DLD1 (cell line): Measurements from ENCODE around the gene ADAMTS13.

ENCODE experiments used
- in situ Hi-C: cut with HindIII; loops from 2 replicates; pipeline ENCODE4 v1.10.0; 2017; ENCODE audit warnings: low sequenced_read_pairs

The ADAMTS13 gene

GRCh38 chr9:133420392-133420827 lies 1.8 kb upstream of the ADAMTS13 start:
- in situ Hi-C loops: no loop called here

GRCh38 chr9:133423216-133423615 lies 1.0 kb downstream of the ADAMTS13 start:
- in situ Hi-C loops: no loop called here

DNA sequence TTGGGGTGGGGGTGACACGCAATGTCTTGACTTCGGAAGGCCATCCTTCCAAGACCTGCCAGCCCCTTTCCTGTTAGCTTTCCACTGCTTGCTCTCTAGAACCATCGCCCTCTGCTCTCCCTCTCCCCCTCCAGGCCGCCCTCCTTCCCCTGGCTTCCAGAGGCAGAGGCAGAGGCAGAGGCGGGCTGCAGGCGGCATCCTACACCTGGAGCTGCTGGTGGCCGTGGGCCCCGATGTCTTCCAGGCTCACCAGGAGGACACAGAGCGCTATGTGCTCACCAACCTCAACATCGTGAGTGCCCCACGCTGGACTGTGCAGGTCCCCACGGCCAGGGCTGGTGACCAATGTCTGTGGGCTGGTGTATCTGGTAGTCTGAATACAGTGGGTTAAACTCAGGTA lies 2.0 kb downstream of the ADAMTS13 start:
- in situ Hi-C loops: no loop called here

- in situ Hi-C loops: no loop called here
Observed at GRCh38 chr9:133425049-133425632, 3.0 kb downstream of the ADAMTS13 start.

GRCh38 chr9:133426011-133426410 lies 3.8 kb downstream of the ADAMTS13 start:
- in situ Hi-C loops: no loop called here

DNA sequence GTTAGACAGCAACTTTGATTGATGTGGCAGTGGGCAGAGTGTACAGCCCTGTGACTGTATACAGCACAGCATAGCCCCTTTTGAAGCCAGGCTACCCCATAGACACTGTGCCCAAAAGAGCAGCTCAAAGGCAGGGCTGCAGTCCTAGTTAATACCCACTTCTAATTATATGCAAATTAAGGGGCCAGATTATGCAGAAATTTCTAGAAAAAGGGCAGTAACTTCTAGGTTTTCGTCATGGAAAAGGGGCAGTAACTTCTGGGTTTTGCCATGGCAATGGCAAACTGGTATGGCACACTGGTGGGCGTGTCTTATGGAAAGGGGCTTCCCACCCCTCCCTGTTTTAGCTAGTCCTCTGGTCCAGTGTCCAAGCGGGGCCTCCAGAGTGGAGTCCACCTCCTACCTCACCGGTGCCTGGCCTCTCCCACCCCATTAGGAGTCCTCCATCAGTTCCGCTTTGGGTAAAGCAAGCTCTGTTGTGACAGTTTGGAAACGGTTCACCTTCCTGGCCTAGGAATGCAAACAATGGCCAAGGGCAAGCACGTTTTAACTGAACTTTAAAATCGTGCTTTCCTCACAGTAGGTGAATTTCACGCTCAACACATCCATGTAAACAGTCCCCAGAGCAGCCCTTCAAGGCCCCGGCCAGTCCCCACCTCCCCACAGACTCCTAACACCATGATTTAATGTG lies 5.6 kb downstream of the ADAMTS13 start:
- in situ Hi-C loops: no loop called here

DNA sequence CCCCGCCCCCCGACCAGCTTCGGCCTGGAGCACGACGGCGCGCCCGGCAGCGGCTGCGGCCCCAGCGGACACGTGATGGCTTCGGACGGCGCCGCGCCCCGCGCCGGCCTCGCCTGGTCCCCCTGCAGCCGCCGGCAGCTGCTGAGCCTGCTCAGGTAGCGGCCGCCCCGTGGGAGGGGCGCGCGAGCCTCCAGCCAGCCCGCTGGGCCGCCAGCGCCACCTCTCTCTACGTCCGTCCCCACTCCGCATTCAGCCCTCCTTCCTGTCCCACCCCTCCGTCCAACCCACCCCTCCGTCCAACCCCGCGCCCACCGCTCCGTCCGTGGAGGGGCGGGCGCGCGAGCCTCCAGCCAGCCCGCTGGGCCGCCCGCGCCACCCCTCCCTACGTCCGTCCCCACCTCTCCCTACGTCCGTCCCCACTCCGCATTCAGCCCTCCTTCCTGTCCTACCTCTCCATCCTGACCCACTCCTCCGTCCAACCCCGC lies 6.5 kb downstream of the ADAMTS13 start:
- in situ Hi-C loops: no loop called here

DNA sequence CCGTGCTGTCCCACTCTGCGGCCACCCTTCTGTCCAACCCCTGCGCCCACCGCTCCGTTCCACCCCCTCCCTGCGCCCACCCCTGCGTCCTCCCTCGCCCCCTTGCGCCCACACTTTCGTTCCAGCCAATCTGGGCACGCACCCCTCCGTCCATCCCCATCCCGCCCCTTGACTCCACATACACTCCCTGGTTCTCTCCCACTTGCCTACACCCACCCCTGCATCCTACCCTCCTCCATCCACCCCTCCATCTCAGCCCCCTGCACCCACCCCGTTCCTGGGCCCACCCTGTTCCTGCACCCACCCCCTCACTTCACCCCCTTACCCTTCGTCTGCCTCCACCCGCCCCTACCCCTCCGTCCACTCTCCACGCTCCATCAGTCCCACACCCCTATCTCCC lies 7.0 kb downstream of the ADAMTS13 start:
- in situ Hi-C loops: no loop called here

- in situ Hi-C loops: no loop called here
Observed at GRCh38 chr9:133429641-133430161, 7.5 kb downstream of the ADAMTS13 start.

- in situ Hi-C loops: no loop called here
Observed at GRCh38 chr9:133430244-133430643, 8.1 kb downstream of the ADAMTS13 start.

DNA sequence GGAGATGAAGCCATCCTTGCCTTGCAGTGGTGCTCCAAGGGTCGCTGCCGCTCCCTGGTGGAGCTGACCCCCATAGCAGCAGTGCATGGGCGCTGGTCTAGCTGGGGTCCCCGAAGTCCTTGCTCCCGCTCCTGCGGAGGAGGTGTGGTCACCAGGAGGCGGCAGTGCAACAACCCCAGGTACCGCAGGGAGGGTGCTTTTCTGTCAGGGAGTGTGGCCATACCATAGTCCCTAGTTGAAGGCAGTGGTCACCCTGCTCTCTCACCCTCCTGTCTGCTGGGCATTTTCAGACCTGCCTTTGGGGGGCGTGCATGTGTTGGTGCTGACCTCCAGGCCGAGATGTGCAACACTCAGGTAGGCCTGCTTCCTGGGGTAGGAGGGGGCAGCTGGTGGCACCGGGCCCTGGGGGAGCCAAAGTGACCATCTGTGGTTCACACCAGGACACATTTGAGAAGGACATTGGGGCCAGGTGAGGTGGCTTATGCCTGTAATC lies 11.2 kb downstream of the ADAMTS13 start:
- in situ Hi-C loops: no loop called here

DNA sequence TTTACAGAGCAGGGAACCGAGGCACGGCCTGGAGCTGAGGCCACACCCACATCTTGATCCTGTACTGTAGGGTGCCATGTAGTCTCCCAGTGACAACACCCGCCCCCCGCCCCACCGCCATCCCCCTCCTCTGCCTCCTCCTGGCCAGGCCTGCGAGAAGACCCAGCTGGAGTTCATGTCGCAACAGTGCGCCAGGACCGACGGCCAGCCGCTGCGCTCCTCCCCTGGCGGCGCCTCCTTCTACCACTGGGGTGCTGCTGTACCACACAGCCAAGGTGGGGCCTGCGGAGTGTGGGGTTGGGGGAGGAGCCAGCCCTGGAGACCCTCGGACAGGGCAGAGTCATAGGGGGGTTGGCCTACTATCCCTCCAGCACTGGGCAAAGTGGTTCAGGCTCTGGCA lies 14.5 kb downstream of the ADAMTS13 start:
- in situ Hi-C loops: no loop called here

DNA sequence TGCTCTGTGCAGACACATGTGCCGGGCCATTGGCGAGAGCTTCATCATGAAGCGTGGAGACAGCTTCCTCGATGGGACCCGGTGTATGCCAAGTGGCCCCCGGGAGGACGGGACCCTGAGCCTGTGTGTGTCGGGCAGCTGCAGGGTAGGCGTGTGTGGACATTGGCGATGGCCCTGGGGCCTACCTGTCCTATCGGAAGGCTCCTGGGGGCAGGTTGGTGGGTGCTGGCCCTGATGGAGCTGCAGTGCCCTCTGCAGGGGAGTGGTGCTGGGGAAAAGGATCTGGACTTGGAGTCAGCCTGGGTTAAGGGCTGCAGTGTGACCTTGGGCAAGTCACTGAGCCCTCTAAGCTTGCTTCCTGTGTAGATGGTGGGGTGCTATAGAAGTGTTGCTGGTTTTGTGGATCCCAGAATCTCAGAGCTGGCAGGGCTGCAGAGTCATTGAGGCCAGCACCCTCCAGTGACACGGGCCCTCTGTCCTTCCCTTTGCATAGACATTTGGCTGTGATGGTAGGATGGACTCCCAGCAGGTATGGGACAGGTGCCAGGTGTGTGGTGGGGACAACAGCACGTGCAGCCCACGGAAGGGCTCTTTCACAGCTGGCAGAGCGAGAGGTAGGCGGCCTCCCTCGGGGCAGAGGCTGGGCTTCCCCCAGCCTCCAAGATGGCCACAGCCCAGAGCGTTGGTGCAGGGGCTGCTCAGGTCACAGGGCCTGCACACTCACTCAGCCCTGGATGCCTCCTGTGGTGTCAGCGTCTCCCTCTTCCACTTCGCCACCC lies 15.8 kb downstream of the ADAMTS13 start:
- in situ Hi-C loops: no loop called here

DNA sequence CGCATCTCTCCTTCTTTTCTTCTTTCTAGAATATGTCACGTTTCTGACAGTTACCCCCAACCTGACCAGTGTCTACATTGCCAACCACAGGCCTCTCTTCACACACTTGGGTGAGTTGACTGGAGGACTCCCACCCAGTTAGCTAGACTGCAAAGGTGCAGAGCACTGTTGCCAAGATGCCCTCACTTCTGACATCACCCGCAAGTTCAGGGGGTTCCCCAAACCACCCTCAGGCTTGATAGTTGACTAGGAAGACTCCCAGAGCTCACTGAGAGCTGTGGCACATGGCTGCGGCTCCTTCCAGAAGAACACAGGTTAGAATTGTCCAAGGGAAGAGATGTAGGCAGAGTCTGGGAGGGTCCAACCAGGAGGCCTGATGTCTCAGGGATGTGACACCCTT lies 17.2 kb downstream of the ADAMTS13 start:
- in situ Hi-C loops: no loop called here

DNA sequence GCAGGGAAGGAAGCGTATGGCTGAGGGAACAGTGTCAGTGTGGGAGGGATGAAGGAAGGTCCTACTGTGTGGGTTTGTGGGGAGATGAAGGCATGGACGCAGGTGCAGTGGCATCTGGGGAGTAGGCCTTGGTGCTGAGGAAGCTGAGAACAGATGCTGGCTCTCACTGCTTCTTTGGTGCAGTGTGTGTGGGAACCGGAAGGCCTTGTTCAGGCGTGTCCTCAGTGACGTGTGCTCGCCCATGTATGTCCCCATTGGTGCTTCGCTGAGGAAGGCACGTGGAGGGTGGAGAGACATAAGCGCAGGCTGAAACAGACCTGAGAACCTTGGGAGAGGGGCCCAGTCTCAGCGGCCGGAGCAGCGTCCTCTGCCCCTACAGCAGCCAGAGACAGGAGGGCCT lies 18.7 kb downstream of the ADAMTS13 start:
- in situ Hi-C loops: no loop called here

GRCh38 chr9:133441571-133441970 lies 19.4 kb downstream of the ADAMTS13 start:
- in situ Hi-C loops: no loop called here

DNA sequence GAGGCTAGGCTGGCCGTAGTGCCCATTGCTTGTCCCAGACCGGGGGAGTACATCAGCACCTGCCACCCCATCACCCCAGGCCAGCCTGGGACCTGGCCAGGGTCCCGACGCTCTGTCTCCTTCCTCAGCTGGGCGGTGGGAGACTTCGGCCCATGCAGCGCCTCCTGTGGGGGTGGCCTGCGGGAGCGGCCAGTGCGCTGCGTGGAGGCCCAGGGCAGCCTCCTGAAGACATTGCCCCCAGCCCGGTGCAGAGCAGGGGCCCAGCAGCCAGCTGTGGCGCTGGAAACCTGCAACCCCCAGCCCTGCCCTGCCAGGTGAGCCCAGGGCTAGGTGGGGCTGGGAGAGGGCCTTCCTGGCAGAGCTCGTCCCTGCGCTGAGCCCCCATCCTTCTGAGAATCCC lies 21.1 kb downstream of the ADAMTS13 start:
- in situ Hi-C loops: no loop called here

DNA sequence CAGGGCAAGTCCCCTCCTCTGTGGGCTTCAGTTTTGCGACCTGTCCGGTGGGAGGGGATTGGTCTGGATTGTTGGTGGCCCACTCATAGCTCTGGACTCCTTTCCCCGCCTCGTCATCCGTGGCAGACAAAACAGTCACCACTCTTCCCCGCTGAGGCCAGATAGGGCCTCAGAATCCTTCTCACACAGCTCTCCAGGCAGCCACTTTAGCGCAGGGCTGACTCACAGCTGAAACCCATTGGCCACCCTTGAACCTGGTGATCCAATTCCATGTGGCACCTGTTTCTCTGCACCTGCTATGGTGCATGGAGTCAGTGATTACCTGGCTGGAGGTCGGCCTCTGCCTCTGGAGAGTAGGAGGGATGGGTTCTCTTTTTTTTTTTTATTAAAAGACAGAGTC lies 21.8 kb downstream of the ADAMTS13 start:
- in situ Hi-C loops: no loop called here

DNA sequence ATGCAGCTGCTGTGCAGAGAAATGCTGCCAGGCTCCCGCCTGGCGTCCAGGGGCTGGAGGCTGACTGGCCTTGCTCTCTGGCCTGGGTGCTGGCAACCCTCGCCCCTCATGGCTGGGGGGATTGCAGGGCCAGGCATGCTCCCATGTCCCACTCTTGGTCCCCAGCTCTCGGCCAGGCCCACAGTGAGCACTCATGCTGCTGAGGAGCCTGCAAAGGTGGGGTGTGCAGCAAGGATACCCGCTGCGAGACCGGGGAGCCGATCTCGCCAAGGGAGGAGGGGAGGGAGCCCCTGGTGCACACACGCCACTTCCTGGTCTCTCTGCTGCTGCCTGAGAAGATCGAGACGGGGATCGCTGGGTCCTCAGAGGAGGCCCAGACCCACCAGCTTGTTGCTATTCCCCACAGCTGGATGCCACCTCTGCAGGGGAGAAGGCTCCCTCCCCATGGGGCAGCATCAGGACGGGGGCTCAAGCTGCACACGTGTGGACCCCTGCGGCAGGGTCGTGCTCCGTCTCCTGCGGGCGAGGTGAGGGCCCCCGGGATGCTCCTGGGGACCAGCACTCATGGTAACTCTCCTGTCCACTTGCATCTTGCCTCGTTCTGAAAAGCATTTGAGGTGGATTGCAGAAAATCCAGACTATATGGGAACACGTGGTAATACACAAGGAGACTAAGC lies 23.3 kb downstream of the ADAMTS13 start:
- in situ Hi-C loops: no loop called here

DNA sequence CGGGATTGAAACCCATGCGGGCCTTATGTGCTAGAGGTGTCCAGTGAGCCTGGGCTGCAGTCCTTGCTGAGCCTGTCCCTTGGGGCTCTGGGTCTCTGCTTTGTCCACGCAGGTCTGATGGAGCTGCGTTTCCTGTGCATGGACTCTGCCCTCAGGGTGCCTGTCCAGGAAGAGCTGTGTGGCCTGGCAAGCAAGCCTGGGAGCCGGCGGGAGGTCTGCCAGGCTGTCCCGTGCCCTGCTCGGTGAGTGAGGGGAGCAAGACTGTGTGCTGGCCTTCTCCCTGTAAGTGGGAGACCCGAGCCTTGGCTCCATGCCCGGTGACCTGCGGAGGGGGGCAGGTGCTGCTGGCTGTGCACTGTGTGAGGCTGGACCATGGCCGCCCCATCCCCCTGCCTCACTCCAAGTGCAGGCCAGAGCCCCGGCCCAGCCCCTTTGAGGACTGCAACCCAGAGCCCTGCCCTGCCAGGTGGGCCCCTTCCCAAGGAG lies 26.4 kb downstream of the ADAMTS13 start:
- in situ Hi-C loops: no loop called here

GRCh38 chr9:133449760-133450159 lies 27.6 kb downstream of the ADAMTS13 start:
- in situ Hi-C loops: no loop called here
